Spleen (tissue), 11 donors: Measurements from ENCODE around the gene NOP9. TPM values are rescaled to one million over a fixed set of nuclear protein-coding genes. Genes with fewer than 3 reads are reported as not detected.
A peak's percentile ranks its signal among the peaks of the same experiment; 100 is the strongest.

Experiments used
- DNase-seq: peaks from one replicate; pipeline ENCODE4 v3.0.0-alpha.2; 2020
- H3K27ac ChIP-seq, 8 donors: fragments of 200-600 bp; sonication (generic) in 7 of 8; 1 replicate in 4 of 8; 2 replicates in 4 of 8; pipeline versions ENCODE4 v1.5.0 to v1.8.0; 2016 to 2021; ENCODE audit warnings: inconsistent platforms in 4 of 8, mild to moderate bottlenecking in 4 of 8, moderate library complexity in 1 of 8
- H3K27me3 ChIP-seq, 7 donors: fragments of 200-600 bp; sonication (generic) in 6 of 7; replicated peaks in 1 of 7; 1 replicate in 4 of 7; 2 replicates in 3 of 7; pipeline versions ENCODE4 v1.5.0 to v1.8.0; 2016 to 2021; ENCODE audit warnings: inconsistent platforms in 3 of 7, mild to moderate bottlenecking in 1 of 7
- H3K36me3 ChIP-seq, 6 donors: fragments of 200-600 bp; sonication (generic) in 5 of 6; 1 replicate in 4 of 6; 2 replicates in 2 of 6; pipeline versions ENCODE4 v1.5.0 to v1.8.0; 2016 to 2021; ENCODE audit warnings: inconsistent platforms in 2 of 6
- H3K4me1 ChIP-seq, 6 donors: fragments of 200-600 bp; sonication (generic) in 5 of 6; 1 replicate in 3 of 6; 2 replicates in 3 of 6; pipeline versions ENCODE4 v1.5.0 to v1.8.0; 2016 to 2021; ENCODE audit warnings: inconsistent platforms in 3 of 6
- H3K4me3 ChIP-seq, 8 donors: fragments of 200-600 bp; sonication (generic) in 7 of 8; 1 replicate in 4 of 8; 2 replicates in 4 of 8; pipeline versions ENCODE4 v1.5.0 to v1.8.0; 2016 to 2021; ENCODE audit warnings: inconsistent platforms in 4 of 8, mild to moderate bottlenecking in 4 of 8, moderate library complexity in 2 of 8
- H3K9me3 ChIP-seq, 8 donors: fragments of 200-600 bp; sonication (generic) in 7 of 8; 1 replicate in 4 of 8; 2 replicates in 4 of 8; pipeline versions ENCODE4 v1.5.0 to v1.8.0; 2016 to 2021; ENCODE audit warnings: inconsistent platforms in 4 of 8
- POLR2A ChIP-seq, 3 donors: fragments of 450-650 bp; IDR thresholded peaks; one replicate each; pipeline ENCODE4 v1.5.1; 2017; ENCODE audit warnings: antibody characterized with exemption in 3 of 3, mild to moderate bottlenecking in 1 of 3
- POLR2AphosphoS5 ChIP-seq, 3 donors: sonication (generic); formaldehyde crosslinking; IDR thresholded peaks; one replicate each; pipeline ENCODE4 v1.5.1; 2017; ENCODE audit warnings: antibody characterized with exemption in 3 of 3
- WGBS, 5 donors: extraction: QIAGEN DNeasy Blood & Tissue Kit in 3 of 5; methylation state at CpG; one replicate each; pipeline versions ENCODE4 v1.1.5 to v1.1.7; 2013 to 2018; 5-methylcytosine and 5-hydroxymethylcytosine counted together
- intact Hi-C: fragments of 100-400 bp; cut with DNase I; formaldehyde crosslinking; loops from one replicate; pipeline ENCODE4 v1.15.0; 2023; ENCODE audit warnings: low total_unique reads
- polyA plus RNA-seq, 3 donors: library from polyadenylated mRNA; stranded (reverse); fragments of 200-250 nt; gene quantifications; one replicate each; pipeline ENCODE4 v1.2.1, GENCODE V29; 2013
- total RNA-seq, 7 donors: library from RNA; depleted of rRNA in 3 of 7; stranded (reverse); fragments of >200 nt in 3 of 7; fragmentation: NEBNext Ultra II Directional in 4 of 7; extraction: Animal tissue kit (Norgen Biotek cat#: 25700) in 4 of 7; gene quantifications; one replicate each; pipeline versions ENCODE4 v1.1.0 to v1.2.1, GENCODE V29; 2016 to 2021
- TF ChIP-seq, protein P1 (sequence below), 11 experiments: fragments of 200-600 bp in 7 of 11; fragments of 450-650 bp in 4 of 11; sonication (generic) in 4 of 11; IDR thresholded peaks in 8 of 11; conservative IDR thresholded peaks in 3 of 11; 1 replicate in 7 of 11; 2 replicates in 4 of 11; pipeline versions ENCODE4 v1.4.0 to v1.8.0; 2016 to 2021; ENCODE audit warnings: antibody characterized with exemption in 11 of 11, inconsistent platforms in 4 of 11, mild to moderate bottlenecking in 1 of 11
- donor health status: healthy with polysubstance abuse.
- donor health status: DM: no; HTN: no; CAD: no; lungs with moderate emphysema.
- donor health status: DM: no; HTN: no; CAD: no.
- donor health status: Bipolar disorder and iron deficiency.
- donor health status: healthy.
- donor health status: DM: no; HTN: no; CAD: no.
- donor health status: DM: yes; HTN: yes; CAD: no.

The NOP9 gene
- total and polyA plus RNA-seq, 10 donors: 4.5 to 26.9 (median 18.9) TPM

DNA sequence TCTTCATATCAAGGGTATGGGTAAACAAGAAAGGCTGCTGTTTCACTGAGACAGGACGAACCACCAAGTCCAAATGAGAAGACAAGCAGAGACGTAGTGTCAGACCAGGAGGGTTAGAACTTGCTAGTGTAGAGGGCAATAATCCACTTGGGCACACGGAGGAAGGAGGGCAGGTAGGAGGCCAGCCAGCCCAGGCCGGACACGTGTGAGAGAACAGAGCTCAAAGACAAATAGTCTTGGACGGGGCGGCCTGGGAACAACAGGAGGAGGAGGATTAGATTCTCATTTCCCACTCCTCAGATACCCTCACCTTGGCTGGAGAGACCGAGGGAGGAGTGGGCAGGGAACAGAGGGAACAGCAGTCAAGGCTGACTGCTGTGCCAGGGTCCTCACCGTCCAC, 8.9 kb upstream of the NOP9 start:
- H3K27ac ChIP-seq: no peak overlapping the region
- intact Hi-C loops: no loop called here
- H3K4me1 ChIP-seq: peaks cover 0 to 14% (median 4%) of the 10 kb centered on the region in 6 donors
- H3K27me3 ChIP-seq: no peaks in the 10 kb centered on the region
- no peak overlapping the region for H3K4me3 ChIP-seq
- TF ChIP-seq POLR2A (IDR thresholded peaks at IDR 0.05): no peak
- TF ChIP-seq, protein P1, sequence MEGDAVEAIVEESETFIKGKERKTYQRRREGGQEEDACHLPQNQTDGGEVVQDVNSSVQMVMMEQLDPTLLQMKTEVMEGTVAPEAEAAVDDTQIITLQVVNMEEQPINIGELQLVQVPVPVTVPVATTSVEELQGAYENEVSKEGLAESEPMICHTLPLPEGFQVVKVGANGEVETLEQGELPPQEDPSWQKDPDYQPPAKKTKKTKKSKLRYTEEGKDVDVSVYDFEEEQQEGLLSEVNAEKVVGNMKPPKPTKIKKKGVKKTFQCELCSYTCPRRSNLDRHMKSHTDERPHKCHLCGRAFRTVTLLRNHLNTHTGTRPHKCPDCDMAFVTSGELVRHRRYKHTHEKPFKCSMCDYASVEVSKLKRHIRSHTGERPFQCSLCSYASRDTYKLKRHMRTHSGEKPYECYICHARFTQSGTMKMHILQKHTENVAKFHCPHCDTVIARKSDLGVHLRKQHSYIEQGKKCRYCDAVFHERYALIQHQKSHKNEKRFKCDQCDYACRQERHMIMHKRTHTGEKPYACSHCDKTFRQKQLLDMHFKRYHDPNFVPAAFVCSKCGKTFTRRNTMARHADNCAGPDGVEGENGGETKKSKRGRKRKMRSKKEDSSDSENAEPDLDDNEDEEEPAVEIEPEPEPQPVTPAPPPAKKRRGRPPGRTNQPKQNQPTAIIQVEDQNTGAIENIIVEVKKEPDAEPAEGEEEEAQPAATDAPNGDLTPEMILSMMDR (IDR thresholded peaks at IDR 0.05 in 8 of 11, conservative IDR thresholded peaks at IDR 0.05 in 3 of 11): no peak
- no peak for TF ChIP-seq POLR2AphosphoS5 (IDR thresholded peaks at IDR 0.05)
- H3K36me3 ChIP-seq: peaks cover 3 to 69% (median 52%) of the 10 kb centered on the region in 6 donors
- no peaks in the 10 kb centered on the region for H3K9me3 ChIP-seq
- 73 to 95% (median 91%) methylated on average over 9 of the region's 9 CpGs for WGBS, 5 donors
- DNase-seq: no peak

DNA sequence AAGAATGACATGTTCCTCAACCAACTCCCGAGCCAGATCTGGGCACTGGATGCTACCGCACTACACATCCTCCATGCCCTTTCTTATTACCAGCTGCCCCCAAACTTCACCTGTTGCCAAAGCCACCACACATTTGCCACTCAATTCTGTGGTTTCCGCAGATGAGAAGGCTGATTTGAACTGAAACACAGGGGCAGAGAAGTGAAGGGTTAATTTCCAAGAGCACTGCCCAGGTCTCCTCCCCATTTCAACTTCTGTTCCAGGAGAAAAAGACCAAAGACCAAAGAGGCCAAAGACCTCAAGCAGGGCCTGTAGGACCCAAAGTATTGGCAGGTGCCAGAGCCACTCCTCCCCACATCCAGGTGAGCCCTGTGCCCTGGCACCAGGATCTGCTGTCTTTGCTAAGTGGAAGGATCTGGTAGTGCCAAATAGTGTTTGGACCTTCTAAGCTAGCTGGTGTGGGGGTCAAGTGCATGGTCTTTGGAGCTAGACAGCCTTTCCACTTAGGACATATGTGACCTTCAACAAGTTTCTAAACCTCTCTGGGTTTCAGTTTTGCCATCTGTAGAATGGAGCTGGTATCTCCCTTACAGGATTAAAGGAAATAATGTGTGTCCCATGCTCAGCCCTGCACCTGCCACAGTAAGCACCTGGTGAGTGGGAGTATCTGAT, 8.1 kb upstream of the NOP9 start:
- WGBS, 5 donors: 79 to 97% (median 92%) methylated on average over 3 of the region's 3 CpGs
- H3K36me3 ChIP-seq: peaks cover 3 to 77% (median 57%) of the 10 kb centered on the region in 6 donors
- H3K9me3 ChIP-seq: no peaks in the 10 kb centered on the region
- H3K4me1 ChIP-seq: peaks cover 3 to 22% (median 7%) of the 10 kb centered on the region in 6 donors
- no peaks in the 10 kb centered on the region for H3K27me3 ChIP-seq
- DNase-seq: no peak
- intact Hi-C loops: no loop called here
- H3K4me3 ChIP-seq: no peak overlapping the region
- peak overlapping the region in 1 of 8 donors; percentile 9 for H3K27ac ChIP-seq
- TF ChIP-seq POLR2AphosphoS5 (IDR thresholded peaks at IDR 0.05): no peak
- TF ChIP-seq POLR2A (IDR thresholded peaks at IDR 0.05): no peak
- TF ChIP-seq, protein P1 (IDR thresholded peaks at IDR 0.05 in 8 of 11, conservative IDR thresholded peaks at IDR 0.05 in 3 of 11): no peak

DNA sequence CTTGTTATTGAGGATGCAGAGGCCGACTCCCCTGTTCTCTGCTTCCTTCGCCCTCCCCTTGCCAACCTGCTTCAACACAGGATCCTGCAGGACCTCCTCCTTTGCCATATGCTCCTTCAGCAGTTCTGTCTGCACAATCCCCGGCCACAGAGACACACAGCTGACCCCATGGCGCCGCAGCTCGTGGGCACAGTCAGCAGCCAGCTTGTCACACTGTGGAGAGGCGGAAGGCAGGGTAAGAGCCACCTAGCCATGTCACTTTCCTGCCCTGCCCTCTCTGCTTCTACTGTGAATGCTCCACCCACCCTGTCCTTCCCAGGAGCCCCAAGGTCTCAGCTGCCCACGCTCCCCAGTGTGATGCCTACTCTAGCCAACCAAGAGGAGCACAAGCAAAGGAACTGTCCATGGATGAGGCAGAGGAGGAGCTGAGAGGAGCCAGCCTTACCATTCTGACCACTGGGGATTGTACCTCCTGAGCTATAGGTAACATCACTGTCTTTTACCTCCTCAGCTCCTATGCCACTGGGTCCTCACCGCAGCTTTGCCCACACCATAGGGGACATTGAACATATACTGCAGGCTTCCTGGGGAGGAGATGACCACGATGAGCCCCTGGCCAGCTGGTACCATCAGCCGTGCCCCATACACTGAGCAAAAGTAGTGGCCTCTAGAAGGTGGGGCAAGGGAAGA, 7.4 kb upstream of the NOP9 start:
- Histone ChIP-seq H3K9me3 (no peaks in the 10 kb centered on the region), H3K4me3 (no peak overlapping the region), H3K27me3 (no peaks in the 10 kb centered on the region), H3K4me1 (peaks cover 9 to 29% (median 14%) of the 10 kb centered on the region in 6 donors), H3K36me3 (peaks cover 3 to 82% (median 57%) of the 10 kb centered on the region in 6 donors), H3K27ac (peak overlapping the region in 1 of 8 donors; percentile 17)
- 78 to 92% (median 88%) methylated on average over 11 of the region's 11 CpGs for WGBS, 5 donors
- TF ChIP-seq POLR2AphosphoS5 (IDR thresholded peaks at IDR 0.05): peak in 2 of 3 donors; percentile 34 to 41
- TF ChIP-seq, protein P1 (IDR thresholded peaks at IDR 0.05 in 8 of 11, conservative IDR thresholded peaks at IDR 0.05 in 3 of 11): no peak
- DNase-seq: no peak
- intact Hi-C loops: no loop called here

DNA sequence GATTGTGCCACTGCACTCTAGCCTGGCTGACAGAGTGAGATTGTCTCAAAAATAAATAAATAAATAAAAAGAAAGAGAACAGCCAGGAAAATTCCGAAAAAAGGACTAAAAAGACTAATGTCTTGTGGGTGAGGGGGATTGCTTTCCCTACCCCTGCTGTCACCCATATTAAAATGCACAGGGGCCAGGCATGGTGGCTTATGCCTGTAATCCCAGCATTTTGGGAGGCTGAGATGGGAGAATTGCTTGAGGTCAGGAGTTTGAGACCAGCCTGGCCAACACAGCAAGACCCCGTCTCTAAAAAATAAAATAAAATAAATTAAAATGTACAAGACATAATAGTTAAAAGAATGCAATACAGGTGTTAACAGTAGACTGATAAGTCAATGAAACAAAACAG, 6.1 kb upstream of the NOP9 start:
- peaks cover 3 to 82% (median 57%) of the 10 kb centered on the region in 6 donors for H3K36me3 ChIP-seq
- no peaks in the 10 kb centered on the region for H3K27me3 ChIP-seq
- 92 to 100% (median 97%) methylated on average over 2 of the region's 2 CpGs for WGBS, 5 donors
- TF ChIP-seq POLR2A (IDR thresholded peaks at IDR 0.05): no peak
- TF ChIP-seq, protein P1 (IDR thresholded peaks at IDR 0.05 in 8 of 11, conservative IDR thresholded peaks at IDR 0.05 in 3 of 11): no peak
- no peak for TF ChIP-seq POLR2AphosphoS5 (IDR thresholded peaks at IDR 0.05)
- H3K9me3 ChIP-seq: no peaks in the 10 kb centered on the region
- no peak for DNase-seq
- H3K27ac ChIP-seq: no peak overlapping the region
- H3K4me3 ChIP-seq: no peak overlapping the region
- H3K4me1 ChIP-seq: peaks cover 17 to 42% (median 24%) of the 10 kb centered on the region in 6 donors
- intact Hi-C loops: no loop called here
